GM23338 (cell line): ENCODE measurements around the gene LRRC51.

ENCODE experiments used
- CREB1 ChIP-seq: fragments of 250-450 bp; sonication (Bioruptor Pico); IDR thresholded peaks from 2 replicates; pipeline ENCODE4 v1.5.0; 2020; ENCODE audit warnings: low read depth, mild to moderate bottlenecking, moderate library complexity
- CTCF ChIP-seq, 2 experiments: fragments of 200-600 bp in 1 of 2; sonication (generic) in 1 of 2; conservative IDR thresholded peaks; 2 replicates each; pipeline versions ENCODE4 v1.5.1 to v1.6.1; 2016 to 2017; ENCODE audit warnings: antibody characterized with exemption in 2 of 2, low read depth in 2 of 2, mild to moderate bottlenecking in 2 of 2, moderate library complexity in 1 of 2
- EZH2 ChIP-seq: fragments of 200-600 bp; sonication (generic); IDR thresholded peaks from one replicate; pipeline ENCODE4 v1.8.0; 2017; ENCODE audit warnings: antibody characterized with exemption, mild to moderate bottlenecking, low read depth; ENCODE audit not compliant: unreplicated experiment
- EZH2phosphoT487 ChIP-seq: fragments of 200-600 bp; sonication (generic); IDR thresholded peaks from one replicate; pipeline ENCODE4 v1.8.1; 2018; ENCODE audit warnings: antibody characterized with exemption; ENCODE audit not compliant: unreplicated experiment
- JUNB ChIP-seq: IDR thresholded peaks from one replicate; pipeline ENCODE4 v1.6.1; 2016; ENCODE audit warnings: antibody characterized with exemption; ENCODE audit not compliant: unreplicated experiment
- NANOG ChIP-seq: IDR thresholded peaks from 2 replicates; pipeline ENCODE4 v1.6.1; 2016; ENCODE audit warnings: antibody characterized with exemption, borderline replicate concordance
- POLR2AphosphoS5 ChIP-seq: IDR thresholded peaks from 2 replicates; pipeline ENCODE4 v1.6.1; 2016; ENCODE audit warnings: antibody characterized with exemption, low read depth
- STAT1 ChIP-seq: IDR thresholded peaks from one replicate; pipeline ENCODE4 v1.6.1; 2016; ENCODE audit warnings: antibody characterized with exemption; ENCODE audit not compliant: unreplicated experiment
- ZNF114 ChIP-seq: fragments of 250-450 bp; sonication (Bioruptor Pico); IDR thresholded peaks from 2 replicates; pipeline ENCODE4 v1.5.0; 2020; ENCODE audit warnings: mild to moderate bottlenecking, moderate library complexity
- ZNF462 ChIP-seq: fragments of 250-450 bp; sonication (Bioruptor Pico); IDR thresholded peaks from 2 replicates; pipeline ENCODE4 v1.5.0; 2020; ENCODE audit warnings: mild to moderate bottlenecking, moderate library complexity
- TF ChIP-seq, protein P1 (sequence below): IDR thresholded peaks from one replicate; pipeline ENCODE4 v1.6.1; 2018; ENCODE audit warnings: antibody characterized with exemption; ENCODE audit not compliant: unreplicated experiment
- TF ChIP-seq, protein P2 (sequence below): IDR thresholded peaks from 2 replicates; pipeline ENCODE4 v1.6.1; 2016; ENCODE audit warnings: antibody characterized with exemption

GRCh38 chr11:72061739-72062396 is 18.8 kb upstream of the LRRC51 start:
- no peak for TF ChIP-seq CTCF (conservative IDR thresholded peaks at IDR 0.05; ENCODE audit: low read depth in 2 of 2)
- TF ChIP-seq EZH2 = no peak
- no peak for TF ChIP-seq STAT1
- TF ChIP-seq, protein P1, sequence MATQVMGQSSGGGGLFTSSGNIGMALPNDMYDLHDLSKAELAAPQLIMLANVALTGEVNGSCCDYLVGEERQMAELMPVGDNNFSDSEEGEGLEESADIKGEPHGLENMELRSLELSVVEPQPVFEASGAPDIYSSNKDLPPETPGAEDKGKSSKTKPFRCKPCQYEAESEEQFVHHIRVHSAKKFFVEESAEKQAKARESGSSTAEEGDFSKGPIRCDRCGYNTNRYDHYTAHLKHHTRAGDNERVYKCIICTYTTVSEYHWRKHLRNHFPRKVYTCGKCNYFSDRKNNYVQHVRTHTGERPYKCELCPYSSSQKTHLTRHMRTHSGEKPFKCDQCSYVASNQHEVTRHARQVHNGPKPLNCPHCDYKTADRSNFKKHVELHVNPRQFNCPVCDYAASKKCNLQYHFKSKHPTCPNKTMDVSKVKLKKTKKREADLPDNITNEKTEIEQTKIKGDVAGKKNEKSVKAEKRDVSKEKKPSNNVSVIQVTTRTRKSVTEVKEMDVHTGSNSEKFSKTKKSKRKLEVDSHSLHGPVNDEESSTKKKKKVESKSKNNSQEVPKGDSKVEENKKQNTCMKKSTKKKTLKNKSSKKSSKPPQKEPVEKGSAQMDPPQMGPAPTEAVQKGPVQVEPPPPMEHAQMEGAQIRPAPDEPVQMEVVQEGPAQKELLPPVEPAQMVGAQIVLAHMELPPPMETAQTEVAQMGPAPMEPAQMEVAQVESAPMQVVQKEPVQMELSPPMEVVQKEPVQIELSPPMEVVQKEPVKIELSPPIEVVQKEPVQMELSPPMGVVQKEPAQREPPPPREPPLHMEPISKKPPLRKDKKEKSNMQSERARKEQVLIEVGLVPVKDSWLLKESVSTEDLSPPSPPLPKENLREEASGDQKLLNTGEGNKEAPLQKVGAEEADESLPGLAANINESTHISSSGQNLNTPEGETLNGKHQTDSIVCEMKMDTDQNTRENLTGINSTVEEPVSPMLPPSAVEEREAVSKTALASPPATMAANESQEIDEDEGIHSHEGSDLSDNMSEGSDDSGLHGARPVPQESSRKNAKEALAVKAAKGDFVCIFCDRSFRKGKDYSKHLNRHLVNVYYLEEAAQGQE = no peak
- no peak for TF ChIP-seq EZH2phosphoT487
- no peak for TF ChIP-seq POLR2AphosphoS5
- TF ChIP-seq NANOG = no peak
- no peak for TF ChIP-seq CREB1 (CRISPR knock-in tag)
- TF ChIP-seq ZNF462 (CRISPR knock-in tag) = no peak
- TF ChIP-seq ZNF114 (CRISPR knock-in tag) = no peak
- TF ChIP-seq JUNB = no peak
- TF ChIP-seq, protein P2, sequence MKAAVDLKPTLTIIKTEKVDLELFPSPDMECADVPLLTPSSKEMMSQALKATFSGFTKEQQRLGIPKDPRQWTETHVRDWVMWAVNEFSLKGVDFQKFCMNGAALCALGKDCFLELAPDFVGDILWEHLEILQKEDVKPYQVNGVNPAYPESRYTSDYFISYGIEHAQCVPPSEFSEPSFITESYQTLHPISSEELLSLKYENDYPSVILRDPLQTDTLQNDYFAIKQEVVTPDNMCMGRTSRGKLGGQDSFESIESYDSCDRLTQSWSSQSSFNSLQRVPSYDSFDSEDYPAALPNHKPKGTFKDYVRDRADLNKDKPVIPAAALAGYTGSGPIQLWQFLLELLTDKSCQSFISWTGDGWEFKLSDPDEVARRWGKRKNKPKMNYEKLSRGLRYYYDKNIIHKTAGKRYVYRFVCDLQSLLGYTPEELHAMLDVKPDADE = no peak
